PC-9 (cell line): ENCODE measurements around the gene NOA1.

Experiments
- EZH2 ChIP-seq: fragments of 200-600 bp; sonication (generic); IDR thresholded peaks from 2 replicates; pipeline ENCODE4 v1.8.0; 2017; ENCODE audit warnings: antibody characterized with exemption, low read depth
- TF ChIP-seq, protein P1 (sequence below): fragments of 200-600 bp; sonication (generic); conservative IDR thresholded peaks from 2 replicates; pipeline ENCODE4 v1.6.1; 2017; ENCODE audit warnings: mixed run types, antibody characterized with exemption, mild to moderate bottlenecking, moderate library complexity

DNA sequence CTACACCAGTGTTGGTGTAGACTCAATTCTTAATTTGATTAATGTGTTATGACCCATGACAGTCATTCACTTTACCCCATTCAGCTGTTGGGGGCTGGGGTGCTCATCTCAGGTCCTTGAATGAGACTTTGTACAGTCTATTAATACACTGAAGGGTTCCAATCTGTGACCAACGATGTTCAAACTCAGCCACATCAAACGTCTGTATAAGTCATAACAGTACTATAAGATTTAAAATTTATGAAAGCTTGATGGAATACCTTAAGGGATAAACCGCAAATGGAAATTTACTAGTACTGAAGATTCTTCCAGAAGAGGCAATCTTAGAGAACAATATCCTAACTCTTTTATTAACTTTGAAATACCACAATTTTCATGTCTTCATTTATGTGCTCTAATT, 36.0 kb downstream of the NOA1 start:
- TF ChIP-seq, protein P1, sequence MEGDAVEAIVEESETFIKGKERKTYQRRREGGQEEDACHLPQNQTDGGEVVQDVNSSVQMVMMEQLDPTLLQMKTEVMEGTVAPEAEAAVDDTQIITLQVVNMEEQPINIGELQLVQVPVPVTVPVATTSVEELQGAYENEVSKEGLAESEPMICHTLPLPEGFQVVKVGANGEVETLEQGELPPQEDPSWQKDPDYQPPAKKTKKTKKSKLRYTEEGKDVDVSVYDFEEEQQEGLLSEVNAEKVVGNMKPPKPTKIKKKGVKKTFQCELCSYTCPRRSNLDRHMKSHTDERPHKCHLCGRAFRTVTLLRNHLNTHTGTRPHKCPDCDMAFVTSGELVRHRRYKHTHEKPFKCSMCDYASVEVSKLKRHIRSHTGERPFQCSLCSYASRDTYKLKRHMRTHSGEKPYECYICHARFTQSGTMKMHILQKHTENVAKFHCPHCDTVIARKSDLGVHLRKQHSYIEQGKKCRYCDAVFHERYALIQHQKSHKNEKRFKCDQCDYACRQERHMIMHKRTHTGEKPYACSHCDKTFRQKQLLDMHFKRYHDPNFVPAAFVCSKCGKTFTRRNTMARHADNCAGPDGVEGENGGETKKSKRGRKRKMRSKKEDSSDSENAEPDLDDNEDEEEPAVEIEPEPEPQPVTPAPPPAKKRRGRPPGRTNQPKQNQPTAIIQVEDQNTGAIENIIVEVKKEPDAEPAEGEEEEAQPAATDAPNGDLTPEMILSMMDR: no peak
- TF ChIP-seq EZH2: no peak
